H9 (cell line): Measurements from ENCODE around the gene PPARA. TPM values are rescaled to one million over a fixed set of nuclear protein-coding genes. Genes with fewer than 3 reads are reported as not detected.

ENCODE experiments used
- DNase-seq: peaks from one replicate; pipeline ENCODE4 v3.0.0-alpha.2; 2017
- H2AFZ ChIP-seq: one replicate; pipeline ENCODE4 v1.6.1; 2013; ENCODE audit warnings: mild to moderate bottlenecking, low read length, control low read depth, moderate library complexity
- H2AK5ac ChIP-seq: 2 replicates; pipeline ENCODE4 v1.6.1; 2013; ENCODE audit warnings: low read length, control low read depth, mixed read lengths; ENCODE audit not compliant: insufficient read length
- H2BK120ac ChIP-seq: one replicate; pipeline ENCODE4 v1.6.1; 2013; ENCODE audit warnings: low read depth, mild to moderate bottlenecking, low read length, control low read depth, inconsistent platforms; ENCODE audit not compliant: poor library complexity, severe bottlenecking
- H2BK12ac ChIP-seq: 2 replicates; pipeline ENCODE4 v1.6.1; 2013; ENCODE audit warnings: low read length, control low read depth, mixed read lengths, low read depth; ENCODE audit not compliant: insufficient read length
- H2BK15ac ChIP-seq: 2 replicates; pipeline ENCODE4 v1.6.1; 2013; ENCODE audit warnings: low read depth, low read length, control low read depth
- H2BK20ac ChIP-seq: one replicate; pipeline ENCODE4 v1.6.1; 2013; ENCODE audit warnings: low read depth, mild to moderate bottlenecking, low read length, control low read depth, inconsistent platforms; ENCODE audit not compliant: poor library complexity, severe bottlenecking
- H2BK5ac ChIP-seq: 2 replicates; pipeline ENCODE4 v1.6.1; 2013; ENCODE audit warnings: low read length, control low read depth, mixed read lengths; ENCODE audit not compliant: insufficient read length
- H3K14ac ChIP-seq: 2 replicates; pipeline ENCODE4 v1.6.1; 2013; ENCODE audit warnings: low read length, control low read depth; ENCODE audit not compliant: insufficient read depth
- H3K18ac ChIP-seq: 2 replicates; pipeline ENCODE4 v1.6.1; 2013; ENCODE audit warnings: low read depth, mild to moderate bottlenecking, mixed read lengths, low read length, control low read depth; ENCODE audit not compliant: insufficient read length
- H3K23ac ChIP-seq: 2 replicates; pipeline ENCODE4 v1.6.1; 2013; ENCODE audit warnings: low read length, control low read depth, mixed read lengths, low read depth; ENCODE audit not compliant: insufficient read length
- H3K23me2 ChIP-seq: 2 replicates; pipeline ENCODE4 v1.6.1; 2013; ENCODE audit warnings: low read depth, mild to moderate bottlenecking, mixed read lengths, low read length, control low read depth; ENCODE audit not compliant: insufficient read length, poor library complexity, severe bottlenecking
- H3K27ac ChIP-seq: 2 replicates; pipeline ENCODE4 v1.5.1; 2013; ENCODE audit warnings: low read length, control low read depth, mixed read lengths, low read depth; ENCODE audit not compliant: insufficient read length
- H3K27me3 ChIP-seq: 2 replicates; pipeline ENCODE4 v1.6.1; 2013; ENCODE audit warnings: low read length, control low read depth, inconsistent platforms; ENCODE audit not compliant: insufficient read depth
- H3K4ac ChIP-seq: 2 replicates; pipeline ENCODE4 v1.6.1; 2013; ENCODE audit warnings: low read depth, mild to moderate bottlenecking, control low read depth, inconsistent platforms, low read length, moderate library complexity
- H3K4me1 ChIP-seq: 2 replicates; pipeline ENCODE4 v1.6.1; 2013; ENCODE audit warnings: low read length, control low read depth, inconsistent platforms; ENCODE audit not compliant: insufficient read depth
- H3K4me2 ChIP-seq: 2 replicates; pipeline ENCODE4 v1.6.1; 2013; ENCODE audit warnings: low read length, control low read depth, mixed read lengths; ENCODE audit not compliant: insufficient read length, insufficient read depth
- H3K56ac ChIP-seq: 2 replicates; pipeline ENCODE4 v1.6.1; 2013; ENCODE audit warnings: low read depth, mild to moderate bottlenecking, mixed read lengths, low read length, control low read depth; ENCODE audit not compliant: insufficient read length
- H3K79me1 ChIP-seq: 2 replicates; pipeline ENCODE4 v1.6.1; 2013; ENCODE audit warnings: low read depth, mild to moderate bottlenecking, moderate library complexity, low read length, control low read depth, inconsistent platforms; ENCODE audit not compliant: insufficient read depth, poor library complexity, severe bottlenecking
- H3K79me2 ChIP-seq: 2 replicates; pipeline ENCODE4 v1.6.1; 2013; ENCODE audit warnings: low read length, control low read depth, inconsistent platforms; ENCODE audit not compliant: insufficient read depth
- H3K9ac ChIP-seq: 2 replicates; pipeline ENCODE4 v1.6.1; 2013; ENCODE audit warnings: low read length, control low read depth, mixed read lengths; ENCODE audit not compliant: insufficient read length; ENCODE audit errors: extremely low read depth
- H3K9me3 ChIP-seq: one replicate; pipeline ENCODE4 v1.6.1; 2013; ENCODE audit warnings: low read depth, low read length, inconsistent platforms; ENCODE audit not compliant: control insufficient read depth
- H3T11ph ChIP-seq: one replicate; pipeline ENCODE4 v1.6.1; 2013; ENCODE audit warnings: mild to moderate bottlenecking, low read length, control low read depth, inconsistent platforms
- H4K20me1 ChIP-seq: one replicate; pipeline ENCODE4 v1.6.1; 2013; ENCODE audit not compliant: control insufficient read depth, insufficient read length, insufficient read depth
- H4K5ac ChIP-seq: 2 replicates; pipeline ENCODE4 v1.6.1; 2013; ENCODE audit warnings: low read depth, mild to moderate bottlenecking, mixed read lengths, low read length, control low read depth; ENCODE audit not compliant: insufficient read length
- H4K8ac ChIP-seq: replicated peaks from 2 replicates; pipeline ENCODE4 v1.6.1; 2013; ENCODE audit warnings: low read length, control low read depth, mixed read lengths, low read depth; ENCODE audit not compliant: insufficient read length
- H4K91ac ChIP-seq: 2 replicates; pipeline ENCODE4 v1.6.1; 2013; ENCODE audit warnings: low read depth, mild to moderate bottlenecking, moderate library complexity, mixed read lengths, low read length, control low read depth; ENCODE audit not compliant: insufficient read length
- H3K27ac Mint-ChIP-seq, 3 experiments: 2 replicates in 2 of 3; 3 replicates in 1 of 3; pipeline ENCODE4 v1.8.0; 2020 to 2021; ENCODE audit warnings: mixed read lengths in 3 of 3, mild to moderate bottlenecking in 1 of 3, moderate library complexity in 1 of 3
- H3K27me3 Mint-ChIP-seq: 2 replicates; pipeline ENCODE4 v1.8.0; 2021; ENCODE audit warnings: low read depth, mild to moderate bottlenecking, moderate library complexity, mixed read lengths
- H3K36me3 Mint-ChIP-seq, 3 experiments: 2 replicates in 2 of 3; 3 replicates in 1 of 3; pipeline ENCODE4 v1.8.0; 2020 to 2021; ENCODE audit warnings: low read depth in 3 of 3, mixed read lengths in 3 of 3; ENCODE audit not compliant: insufficient read depth in 1 of 3
- H3K4me1 Mint-ChIP-seq, 2 experiments: 2 replicates each; pipeline ENCODE4 v1.8.0; 2020; ENCODE audit warnings: mixed read lengths in 2 of 2
- H3K4me3 Mint-ChIP-seq, 2 experiments: 2 replicates in 1 of 2; 3 replicates in 1 of 2; pipeline ENCODE4 v1.8.0; 2020 to 2021; ENCODE audit warnings: mild to moderate bottlenecking in 2 of 2, mixed read lengths in 2 of 2, moderate library complexity in 1 of 2
- H3K9me3 Mint-ChIP-seq, 2 experiments: 2 replicates in 1 of 2; 3 replicates in 1 of 2; pipeline ENCODE4 v1.8.0; 2020; ENCODE audit warnings: mild to moderate bottlenecking in 2 of 2, mixed read lengths in 2 of 2, moderate library complexity in 1 of 2
- WGBS: extraction: QIAGEN DNeasy Blood & Tissue Kit; methylation state at CpG from one replicate; pipeline ENCODE4 v1.1.7; 2013; ENCODE audit warnings: missing lambda C conversion rate, low lambda C conversion rate, mixed read lengths; ENCODE audit not compliant: insufficient read length; ENCODE audit errors: extremely low coverage; 5-methylcytosine and 5-hydroxymethylcytosine counted together
- total RNA-seq: library from RNA; stranded (reverse); gene quantifications from 2 replicates; pipeline ENCODE4 v1.2.1, GENCODE V29; 2021
- TF ChIP-seq, protein P1 (sequence below): fragments of 200-600 bp; sonication (generic); conservative IDR thresholded peaks from 3 replicates; pipeline ENCODE4 v1.8.0; 2021; ENCODE audit warnings: antibody characterized with exemption, mild to moderate bottlenecking

Gene PPARA
- total RNA-seq, 1 experiment from 2014 or later = 7.3 TPM

- Histone ChIP-seq H2BK5ac (no peak overlapping the region), H3K9ac (no peak overlapping the region), H3K4ac (no peak overlapping the region), H3K14ac (no peak overlapping the region; the same call in 1 of the 2 replicates), H3T11ph (no peak overlapping the region), H4K8ac (no peak overlapping the region), H3K18ac (no peak overlapping the region), H4K20me1 (no peaks in the 10 kb centered on the region), H3K27ac (no peak overlapping the region), H3K23ac (no peak overlapping the region), H3K79me2 (no peaks in the 10 kb centered on the region), H2BK15ac (no peak overlapping the region), H2AFZ (no peak overlapping the region), H2AK5ac (no peak overlapping the region), H3K79me1 (no peaks in the 10 kb centered on the region), H2BK12ac (no peak overlapping the region), H3K56ac (no peak overlapping the region), H2BK20ac (no peak overlapping the region), H3K23me2 (no peaks in the 10 kb centered on the region), H4K91ac (no peak overlapping the region), H3K27me3 (no peaks in the 10 kb centered on the region), H3K4me1 (no peaks in the 10 kb centered on the region), H3K9me3 (no peaks in the 10 kb centered on the region), H3K4me2 (no peak overlapping the region), H2BK120ac (no peak overlapping the region), H4K5ac (no peak overlapping the region)
- no CpG with 5 or more reads among the region's 33 CpGs for WGBS
- Mint-ChIP-seq H3K36me3 (no peaks in the 10 kb centered on the region), H3K4me3 (no peak overlapping the region), H3K27ac (no peak overlapping the region), H3K4me1 (no peaks in the 10 kb centered on the region), H3K9me3 (no peaks in the 10 kb centered on the region), H3K27me3 (peaks cover 1% of the 10 kb centered on the region; the same call in 1 of the 2 replicates)
- DNase-seq = no peak
- TF ChIP-seq, protein P1, sequence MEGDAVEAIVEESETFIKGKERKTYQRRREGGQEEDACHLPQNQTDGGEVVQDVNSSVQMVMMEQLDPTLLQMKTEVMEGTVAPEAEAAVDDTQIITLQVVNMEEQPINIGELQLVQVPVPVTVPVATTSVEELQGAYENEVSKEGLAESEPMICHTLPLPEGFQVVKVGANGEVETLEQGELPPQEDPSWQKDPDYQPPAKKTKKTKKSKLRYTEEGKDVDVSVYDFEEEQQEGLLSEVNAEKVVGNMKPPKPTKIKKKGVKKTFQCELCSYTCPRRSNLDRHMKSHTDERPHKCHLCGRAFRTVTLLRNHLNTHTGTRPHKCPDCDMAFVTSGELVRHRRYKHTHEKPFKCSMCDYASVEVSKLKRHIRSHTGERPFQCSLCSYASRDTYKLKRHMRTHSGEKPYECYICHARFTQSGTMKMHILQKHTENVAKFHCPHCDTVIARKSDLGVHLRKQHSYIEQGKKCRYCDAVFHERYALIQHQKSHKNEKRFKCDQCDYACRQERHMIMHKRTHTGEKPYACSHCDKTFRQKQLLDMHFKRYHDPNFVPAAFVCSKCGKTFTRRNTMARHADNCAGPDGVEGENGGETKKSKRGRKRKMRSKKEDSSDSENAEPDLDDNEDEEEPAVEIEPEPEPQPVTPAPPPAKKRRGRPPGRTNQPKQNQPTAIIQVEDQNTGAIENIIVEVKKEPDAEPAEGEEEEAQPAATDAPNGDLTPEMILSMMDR = no peak
Measured at GRCh38 chr22:46125816-46126765, 24.2 kb upstream of the PPARA start.
